Measurements from ENCODE around the gene TMEM150B. TPM values are rescaled to one million over a fixed set of nuclear protein-coding genes. Genes with fewer than 3 reads are reported as not detected.

The TMEM150B gene
- total and polyA plus RNA-seq, 2 experiments from 2014 or later, result 0.29 TPM; not detected in 1

- no peak for TF ChIP-seq ZNF462 (CRISPR knock-in tag; IDR thresholded peaks at IDR 0.05)
- no peak for TF ChIP-seq STAT1 (IDR thresholded peaks at IDR 0.05; ENCODE audit: unreplicated experiment)
- no peak for TF ChIP-seq CREB1 (CRISPR knock-in tag; IDR thresholded peaks at IDR 0.05; ENCODE audit: low read depth)
- no peak for TF ChIP-seq EZH2 (IDR thresholded peaks at IDR 0.05; ENCODE audit: low read depth, unreplicated experiment)
- no peak for TF ChIP-seq REST (IDR thresholded peaks at IDR 0.05; ENCODE audit: unreplicated experiment)
- TF ChIP-seq ZNF331 (CRISPR knock-in tag; IDR thresholded peaks at IDR 0.05; ENCODE audit: low read depth), result no peak
- TF ChIP-seq NANOG (IDR thresholded peaks at IDR 0.05; ENCODE audit: borderline replicate concordance), result no peak
These were observed 47.4 kb upstream of the TMEM150B start (continued) for GRCh38 chr19:55372316-55373081.

All from GM23338 (cell line).